HG03066 (cell line): ENCODE results near the gene IFNA2.
"Not testable (repeated sequence)": the region's sequence is repeated elsewhere in the genome, so short reads cannot be mapped to it uniquely, and the experiment has no call there.

Experiments
- ATAC-seq: cut with Tn5 transposase; IDR thresholded peaks from one replicate; pipeline ENCODE4 v1.9.1; 2021; ENCODE audit warnings: low read depth; ENCODE audit not compliant: unreplicated experiment

Gene IFNA2

DNA sequence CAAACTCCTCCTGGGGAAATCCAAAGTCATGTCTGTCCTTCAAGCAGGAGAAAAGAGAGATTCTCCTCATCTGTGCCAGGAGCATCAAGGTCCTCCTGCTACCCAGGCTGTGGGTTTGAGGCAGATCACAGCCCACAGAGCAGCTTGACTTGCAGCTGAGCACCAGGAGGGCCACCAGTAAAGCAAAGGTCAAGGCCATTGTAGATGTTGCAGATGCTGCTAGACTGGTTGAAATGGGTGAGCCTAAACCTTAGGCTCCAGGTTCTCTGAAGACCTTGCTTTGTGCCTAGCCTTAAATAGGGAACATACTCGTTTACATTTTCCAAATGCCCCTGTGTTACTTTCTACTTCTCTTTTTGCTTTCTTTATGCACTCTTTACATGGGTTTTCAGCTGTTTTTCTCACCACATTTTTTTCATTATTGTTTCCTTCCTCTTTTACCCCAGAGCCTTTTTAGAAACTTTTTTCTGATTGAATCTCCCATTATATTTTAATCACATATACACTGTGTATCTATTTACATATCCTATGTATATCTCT lies at the start of gene IFNA2:
Gene IFNA2 (minus strand): TSS at position 268 of the 540 bp plus-strand sequence. CDS start 69 bp downstream, at position 199.
- ATAC-seq = peak; percentile 20

DNA sequence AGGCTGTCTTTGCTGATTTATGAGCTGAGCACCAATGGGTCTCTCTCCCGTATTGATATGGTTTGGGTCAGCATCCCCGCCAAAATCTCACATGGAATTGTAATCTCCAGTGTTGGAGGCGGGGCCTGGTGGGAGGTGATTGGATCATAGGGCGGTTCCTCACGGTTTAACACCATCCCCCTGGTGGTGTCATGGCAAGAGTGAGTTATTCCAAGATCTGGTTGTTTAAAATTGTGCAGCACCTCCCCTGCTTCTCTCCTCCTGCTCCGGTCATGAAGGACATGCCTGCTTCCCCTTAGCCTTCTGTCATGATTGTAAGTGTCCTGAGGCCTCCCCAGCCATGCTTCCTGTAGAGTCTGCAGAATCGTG lies 49.8 kb upstream of the IFNA2 start:
- not testable (repeated sequence) for ATAC-seq

DNA sequence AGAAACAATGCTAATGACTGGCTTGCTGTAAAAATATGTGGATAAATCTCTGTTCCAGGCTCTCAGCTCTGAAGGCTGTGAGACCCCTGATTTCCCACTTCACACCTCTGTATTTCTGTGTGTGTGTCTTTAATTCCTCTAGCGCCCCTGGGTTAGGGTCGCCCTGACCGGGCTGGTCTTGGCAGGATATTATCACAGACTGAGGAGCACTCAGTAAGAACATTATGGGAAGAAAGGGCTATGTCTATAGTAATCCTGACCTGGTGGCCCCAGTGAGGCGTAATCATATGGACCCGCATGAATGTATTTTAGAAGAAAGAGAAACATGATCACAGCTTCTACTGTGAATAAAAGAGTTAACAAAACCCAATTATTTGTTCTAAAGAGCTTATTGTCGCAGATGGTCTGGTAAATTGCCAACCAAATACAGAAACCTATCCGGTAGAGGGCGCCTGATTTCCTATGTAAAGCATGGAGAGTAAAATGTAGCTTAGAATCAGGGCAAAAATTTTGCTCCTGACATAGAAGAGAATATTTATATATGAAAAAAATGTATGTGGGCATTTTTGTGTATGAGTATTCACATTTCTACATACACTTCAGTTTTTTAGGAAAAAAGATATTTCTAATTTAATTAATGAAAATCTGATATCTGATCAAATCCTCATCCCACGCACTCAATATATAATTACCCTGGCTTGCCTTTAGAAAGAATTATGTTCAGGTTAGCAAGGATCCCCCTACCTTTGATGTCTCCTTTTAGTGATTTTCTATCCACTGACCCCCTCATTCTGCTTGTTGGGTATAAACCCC lies 49.2 kb upstream of the IFNA2 start:
- no peak for ATAC-seq

DNA sequence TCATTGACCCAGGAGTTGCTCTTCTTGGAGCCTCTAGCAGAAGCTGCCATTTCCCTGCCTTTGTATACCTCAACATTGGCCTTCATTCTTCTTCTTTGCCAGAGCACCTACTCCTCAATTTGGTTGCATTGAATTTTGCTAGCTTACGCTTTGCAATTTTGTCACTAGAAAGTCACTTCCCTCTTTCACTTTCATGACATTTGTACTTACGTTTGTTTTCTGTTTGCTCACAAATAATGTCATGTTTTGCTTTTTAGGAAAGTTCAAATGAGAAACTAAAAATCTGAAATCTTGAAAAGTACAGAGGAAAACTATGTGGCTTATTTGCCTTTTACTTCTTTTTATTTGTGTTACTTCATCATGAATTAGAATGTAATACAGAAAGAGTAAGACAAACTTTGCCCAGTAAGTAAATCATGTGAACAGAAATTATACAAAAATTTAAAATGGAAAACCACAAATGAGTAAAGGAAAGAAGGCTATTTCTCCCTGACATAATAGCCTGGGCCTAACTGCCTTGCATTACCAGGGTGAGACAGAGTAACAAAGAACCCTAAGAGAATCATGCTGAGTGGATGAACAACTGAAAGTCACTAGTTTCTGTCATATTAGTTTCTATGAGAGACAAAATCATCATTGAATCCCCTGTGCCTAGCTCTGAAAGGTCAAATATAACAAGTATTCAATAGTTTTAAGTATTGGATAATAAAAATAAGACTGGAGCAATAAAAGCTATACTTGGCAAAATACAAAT lies 47.7 kb upstream of the IFNA2 start:
- ATAC-seq = peak; percentile 64

DNA sequence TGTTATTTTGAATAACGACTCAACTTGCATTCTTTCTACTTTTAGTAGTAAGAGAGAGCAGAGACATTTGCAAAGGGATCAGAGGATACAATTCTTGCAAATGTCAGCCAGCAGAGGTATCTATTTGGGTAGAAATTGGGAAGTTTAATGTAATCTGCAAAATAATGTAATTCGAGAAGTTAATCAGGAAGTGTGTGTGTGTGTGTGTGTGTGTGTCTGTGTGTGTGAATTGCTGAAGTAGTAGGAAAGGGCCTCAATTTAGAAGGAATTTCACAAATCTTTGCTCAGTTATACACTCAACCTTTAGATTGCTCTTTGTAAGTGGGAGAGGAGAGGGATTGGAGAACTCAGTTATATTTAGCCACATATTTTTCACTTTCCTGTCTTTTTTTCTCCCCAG lies 44.0 kb upstream of the IFNA2 start:
- no peak for ATAC-seq

DNA sequence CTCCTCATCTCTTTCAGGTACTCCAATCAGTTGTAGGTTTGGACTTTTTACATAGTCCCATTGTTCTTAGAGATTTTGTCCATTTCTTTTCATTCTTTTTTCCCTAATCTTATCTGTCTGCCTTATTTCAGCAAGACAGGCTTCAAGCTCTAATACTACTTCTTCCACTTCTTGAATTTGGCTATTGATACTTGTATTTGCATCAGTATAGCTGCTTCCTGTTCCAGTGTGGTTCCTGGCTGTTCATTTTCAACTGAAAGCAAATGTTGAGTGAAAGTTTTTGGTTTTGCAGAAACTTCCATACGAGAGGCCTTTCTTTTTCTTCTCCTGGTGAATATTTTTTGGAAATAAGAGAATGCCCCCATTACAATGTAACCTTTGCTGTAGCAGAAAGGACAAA lies 43.0 kb upstream of the IFNA2 start:
- ATAC-seq = peak; percentile 51

DNA sequence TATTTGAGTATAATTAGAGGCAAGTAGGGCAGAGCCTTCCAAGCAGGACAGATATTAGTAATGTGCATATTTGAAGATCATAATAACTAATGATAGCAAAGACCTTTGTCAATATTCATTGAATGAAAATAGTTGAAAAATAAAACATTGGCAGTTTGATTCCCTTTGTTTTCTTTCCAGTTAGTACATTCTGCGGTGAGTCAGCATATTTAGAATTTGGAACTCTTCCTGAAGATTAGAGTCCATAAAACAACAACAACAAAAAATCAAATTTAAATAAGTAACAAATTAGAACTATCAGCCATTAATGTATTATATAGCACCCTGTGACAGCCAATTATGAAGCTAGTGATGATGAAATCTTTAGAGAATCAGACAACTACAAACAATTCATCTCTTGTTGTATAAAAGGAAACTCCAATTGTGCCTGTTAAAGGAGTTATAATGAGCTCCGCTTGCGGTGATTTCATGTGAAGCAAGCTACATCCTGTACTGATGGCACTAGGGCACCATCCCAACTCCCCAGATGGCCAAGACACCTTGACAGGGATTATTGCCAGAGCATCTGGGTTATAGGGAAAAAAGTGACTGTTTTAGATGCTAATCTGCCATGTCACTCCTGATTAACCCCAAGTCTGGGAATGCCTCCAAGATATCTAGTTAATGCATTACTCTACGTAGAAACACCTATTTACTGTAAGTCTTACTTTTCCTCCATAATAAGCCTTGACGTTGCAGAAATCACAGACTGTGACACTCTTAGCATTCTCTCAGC lies 30.5 kb upstream of the IFNA2 start:
- ATAC-seq = no peak

DNA sequence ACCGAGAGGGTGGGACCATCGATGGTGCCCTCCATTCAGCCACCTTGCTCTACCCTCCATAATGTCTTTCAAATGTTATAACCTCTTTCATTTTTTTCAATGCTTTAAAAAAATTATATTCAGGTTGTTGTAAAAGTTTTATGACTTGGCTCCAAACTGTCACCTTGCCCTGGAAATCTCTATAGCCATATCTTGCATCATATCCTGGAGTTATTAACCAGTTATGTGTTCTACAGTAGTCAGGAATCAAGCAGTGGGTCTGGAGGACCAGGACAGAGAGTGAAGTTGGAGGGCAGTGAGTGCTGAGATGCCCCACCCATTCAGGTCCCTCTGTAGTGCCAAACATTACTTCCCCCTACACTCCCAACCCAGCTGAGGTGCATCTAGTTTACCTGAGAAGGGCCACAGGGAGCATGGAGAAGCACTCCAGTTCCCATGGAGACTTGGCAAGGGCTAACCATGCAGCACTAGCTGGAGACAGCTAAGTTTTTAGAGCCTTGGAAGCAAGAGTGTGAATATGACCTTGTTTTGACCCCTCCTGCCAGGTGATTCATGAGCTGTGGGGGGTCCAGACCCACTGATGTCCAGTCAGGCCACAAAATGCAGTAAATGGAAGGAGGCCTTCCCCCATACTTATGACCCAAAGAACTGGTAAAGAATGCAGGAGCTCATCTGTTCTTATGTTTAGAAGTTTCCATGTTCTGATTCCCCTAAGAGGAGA lies 29.2 kb upstream of the IFNA2 start:
- ATAC-seq = no peak

DNA sequence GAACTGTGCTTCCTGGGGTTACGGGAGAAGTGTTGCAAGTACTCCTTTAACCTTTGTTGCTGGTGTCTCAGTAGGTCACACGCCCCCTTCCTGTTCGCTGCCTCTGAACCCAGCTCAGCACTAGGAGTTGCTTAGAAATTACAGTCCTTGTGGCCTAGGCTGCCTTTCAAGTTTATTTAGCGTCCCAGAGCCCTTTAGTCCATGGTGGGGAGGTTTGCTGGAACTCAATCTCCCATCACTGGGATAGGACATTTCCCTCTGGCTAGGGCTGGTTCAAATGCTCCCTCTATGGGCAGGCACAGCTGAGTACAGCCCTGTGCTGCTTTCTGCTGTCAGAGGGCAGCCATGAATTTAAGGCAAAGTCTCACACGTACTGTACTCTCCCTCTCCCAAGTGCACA lies 28.4 kb upstream of the IFNA2 start:
- no peak for ATAC-seq

DNA sequence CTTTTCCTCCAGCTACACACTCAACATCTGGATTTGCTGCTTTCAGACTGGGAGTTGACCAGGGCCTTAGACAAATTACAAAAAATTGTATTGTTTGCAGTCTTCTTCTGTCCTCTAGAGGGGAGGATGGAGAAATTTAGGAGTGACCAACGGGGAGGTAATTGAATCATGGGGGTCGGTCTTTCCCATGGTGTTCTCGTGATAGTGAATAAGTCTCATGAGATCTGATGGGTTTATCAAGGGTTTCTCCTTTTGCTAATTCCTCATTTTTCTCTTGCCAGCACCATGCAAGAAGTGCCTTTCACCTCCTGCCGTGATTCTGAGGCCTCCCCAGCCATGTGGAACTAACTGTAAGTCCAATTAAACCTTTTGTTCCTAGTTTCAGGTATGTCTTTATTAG lies 28.0 kb upstream of the IFNA2 start:
- ATAC-seq = no peak

DNA sequence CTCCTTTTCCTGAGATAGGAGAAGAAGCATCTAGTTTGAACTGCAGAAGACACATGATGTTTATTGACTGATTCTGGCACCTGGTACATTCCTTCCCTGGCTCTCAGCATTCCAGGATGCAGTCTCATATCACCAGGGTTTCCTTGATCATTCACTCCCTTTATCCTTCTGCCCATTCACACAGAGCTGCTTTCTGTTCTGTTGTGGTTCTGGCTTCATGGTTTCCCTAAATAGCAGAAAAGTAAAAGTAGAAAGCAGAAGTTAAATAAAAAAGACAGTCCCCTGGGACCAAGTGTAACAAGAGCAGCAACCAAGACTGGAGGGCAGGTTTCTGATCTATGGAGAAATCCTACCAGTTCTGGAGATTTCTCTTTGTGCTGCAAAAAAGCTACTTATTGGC lies 26.9 kb upstream of the IFNA2 start:
- peak; percentile 57 for ATAC-seq

DNA sequence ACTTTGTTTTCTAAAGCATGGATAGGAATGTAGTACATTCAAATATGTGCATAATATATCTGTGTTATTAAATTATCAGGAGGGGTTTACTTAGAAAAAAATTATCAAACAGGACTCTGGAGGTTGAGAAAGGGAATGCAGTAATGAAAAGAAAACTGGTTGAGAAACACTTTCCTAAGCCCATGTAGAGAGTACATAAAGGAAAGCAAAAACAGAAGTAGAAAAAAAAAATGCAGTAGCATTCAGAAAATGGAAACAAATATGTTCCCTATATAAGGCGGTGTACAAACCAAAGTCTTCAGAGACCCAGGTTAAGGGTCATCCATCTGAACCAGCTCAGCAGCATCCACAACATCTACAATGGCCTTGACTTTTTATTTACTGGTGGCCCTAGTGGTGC lies 23.6 kb upstream of the IFNA2 start, which contains the start of gene IFNA8:
Gene IFNA8 (plus strand): TSS at position 301 of the 400 bp plus-strand sequence. CDS start 60 bp downstream, at position 361.
- no peak for ATAC-seq

DNA sequence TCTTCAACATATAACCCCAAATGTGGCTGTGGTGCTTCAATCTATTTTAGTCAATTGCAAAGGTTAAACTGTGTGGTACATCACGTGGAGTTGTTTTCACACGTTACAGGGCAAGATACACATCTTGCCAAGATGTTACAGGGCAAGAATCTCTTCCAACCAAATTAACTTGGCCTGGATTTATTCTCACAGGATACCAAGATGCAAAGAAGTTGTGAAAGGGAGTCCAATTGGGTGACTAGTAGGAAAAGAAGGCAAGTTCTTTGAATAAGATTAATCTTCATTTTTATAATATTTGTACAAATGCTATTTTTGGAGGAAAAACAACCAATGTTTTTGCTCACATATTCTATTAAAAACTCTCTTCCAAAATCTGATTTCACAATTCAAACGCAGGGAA lies 18.9 kb upstream of the IFNA2 start:
- ATAC-seq = no peak

DNA sequence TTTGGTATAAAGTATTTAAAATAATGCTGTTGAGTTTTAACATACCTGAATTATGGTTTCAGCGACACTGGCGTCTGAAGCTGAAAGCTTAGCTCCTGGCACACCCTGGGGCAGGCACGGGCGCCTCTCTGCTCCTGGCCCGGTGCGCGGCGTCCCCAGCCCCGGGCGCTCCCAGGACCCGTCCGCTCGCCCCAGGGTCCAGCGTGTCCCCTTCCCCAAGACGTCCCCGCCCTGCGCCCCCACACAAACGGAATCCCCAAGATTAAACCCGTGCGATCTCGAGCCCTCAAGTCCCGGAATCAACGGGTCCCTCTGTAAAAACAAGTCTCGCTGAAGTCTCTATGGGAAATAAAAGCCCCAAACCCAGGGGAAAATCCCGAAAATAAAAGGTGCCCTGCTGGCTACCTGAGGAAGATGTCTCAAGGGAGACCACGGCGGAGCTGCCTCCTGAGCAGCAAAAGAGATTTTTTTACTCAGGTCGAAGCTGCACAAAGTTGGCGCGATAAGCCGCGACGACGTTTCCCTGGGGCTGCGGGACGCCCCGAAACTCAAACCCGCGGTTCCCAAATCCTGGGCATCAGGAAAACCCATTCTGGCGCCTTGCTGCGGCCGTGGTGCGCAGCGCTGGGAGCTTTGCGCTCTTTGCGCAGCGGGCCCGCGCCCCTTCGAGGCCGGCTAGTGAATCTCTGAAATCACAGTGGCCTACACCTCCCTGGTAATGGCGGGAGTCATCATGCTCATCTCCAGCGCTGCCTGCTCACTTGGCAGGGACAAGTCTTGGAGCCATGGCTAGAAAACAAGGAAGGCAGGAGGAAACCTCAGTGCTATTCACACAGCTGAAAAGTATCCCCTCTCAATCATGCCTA lies 17.4 kb upstream of the IFNA2 start:
- no peak for ATAC-seq

DNA sequence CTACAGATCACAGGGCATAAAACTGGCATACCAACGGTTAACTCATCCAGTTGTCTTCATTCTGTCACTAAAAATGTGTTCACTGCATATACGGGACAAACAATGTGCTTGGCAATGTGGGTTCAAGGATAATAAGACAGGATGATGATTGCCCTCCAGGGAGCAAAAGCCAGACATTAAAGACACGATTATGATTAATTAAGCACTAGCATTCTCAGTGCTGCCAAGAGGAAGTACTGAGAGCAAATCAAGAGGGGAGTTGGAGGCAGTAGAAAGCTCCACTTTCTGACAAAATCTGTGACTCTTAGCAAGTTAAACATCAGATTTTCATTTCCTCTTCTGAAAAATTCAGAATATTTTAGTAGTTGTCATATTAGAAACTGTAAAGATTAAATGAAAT lies 14.8 kb upstream of the IFNA2 start:
- ATAC-seq = no peak

DNA sequence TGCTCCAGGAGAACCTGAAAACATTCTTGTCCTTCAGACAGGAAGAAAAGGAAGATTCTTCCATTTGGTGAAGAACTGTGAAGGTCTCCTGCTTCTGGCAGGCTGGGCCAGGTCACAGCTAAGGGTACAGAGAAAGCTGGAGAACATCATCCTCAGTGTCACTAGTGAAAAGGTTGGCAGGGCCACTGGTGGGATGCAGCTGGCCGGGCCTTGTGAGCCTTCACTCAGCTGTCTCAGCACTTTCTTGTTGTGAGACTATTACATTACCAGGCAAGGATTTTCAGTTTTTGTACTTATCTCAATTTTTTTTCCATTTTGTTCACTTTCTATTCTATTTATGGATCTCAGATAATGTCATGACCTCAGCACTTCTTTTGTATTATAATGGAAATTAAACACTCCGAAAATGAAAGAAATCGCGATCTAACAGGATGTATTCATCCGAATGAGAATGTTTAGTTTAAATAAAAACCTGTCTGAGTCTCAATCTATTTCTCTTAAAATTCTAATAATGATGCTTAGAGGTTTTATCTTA lies 13.8 kb upstream of the IFNA2 start:
- ATAC-seq = no peak

DNA sequence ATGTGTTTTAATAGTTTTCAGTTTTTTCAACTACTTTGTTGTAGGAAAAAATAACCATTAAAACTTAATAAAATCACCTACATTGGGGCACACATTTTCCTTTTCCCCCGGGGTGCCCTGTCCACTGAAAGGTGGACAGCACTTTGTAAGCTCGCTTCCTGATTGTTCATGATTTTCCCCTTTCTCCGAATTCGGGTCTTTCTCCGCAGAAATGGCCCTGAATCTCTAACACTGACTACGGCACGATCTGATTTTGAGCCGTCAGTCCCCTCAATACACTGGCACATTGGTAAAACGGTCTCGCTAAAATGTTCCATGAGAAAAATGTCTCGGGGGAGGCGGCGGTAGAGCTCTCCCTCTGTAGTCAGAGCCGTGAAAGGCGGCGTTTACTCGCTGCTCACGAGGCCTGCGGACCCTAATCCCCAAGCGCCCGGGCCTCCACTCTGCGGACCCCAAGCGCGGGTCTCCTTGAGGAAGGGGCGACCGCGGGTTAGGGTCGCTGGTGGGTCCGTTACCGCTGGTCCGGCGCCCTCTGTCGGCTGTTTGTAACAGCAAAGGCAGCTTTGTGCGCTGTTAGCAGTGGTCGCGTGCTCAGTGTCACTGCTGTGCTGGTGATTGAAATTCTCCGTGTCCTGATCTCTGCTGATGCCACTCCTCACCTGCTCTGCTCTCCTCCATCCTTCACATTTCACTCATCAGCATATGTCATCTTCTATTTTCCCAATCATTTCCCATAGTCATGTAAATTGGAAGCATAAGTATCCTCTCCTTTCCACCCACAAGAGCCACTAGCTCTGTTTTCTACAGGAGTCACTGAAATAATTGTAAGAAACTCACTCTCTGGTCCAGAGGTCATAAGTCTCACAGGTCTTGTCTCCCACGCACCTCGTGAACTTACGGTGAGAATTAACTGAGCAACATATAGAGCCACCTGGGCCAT lies 10.8 kb upstream of the IFNA2 start:
- peak; percentile 69 for ATAC-seq

DNA sequence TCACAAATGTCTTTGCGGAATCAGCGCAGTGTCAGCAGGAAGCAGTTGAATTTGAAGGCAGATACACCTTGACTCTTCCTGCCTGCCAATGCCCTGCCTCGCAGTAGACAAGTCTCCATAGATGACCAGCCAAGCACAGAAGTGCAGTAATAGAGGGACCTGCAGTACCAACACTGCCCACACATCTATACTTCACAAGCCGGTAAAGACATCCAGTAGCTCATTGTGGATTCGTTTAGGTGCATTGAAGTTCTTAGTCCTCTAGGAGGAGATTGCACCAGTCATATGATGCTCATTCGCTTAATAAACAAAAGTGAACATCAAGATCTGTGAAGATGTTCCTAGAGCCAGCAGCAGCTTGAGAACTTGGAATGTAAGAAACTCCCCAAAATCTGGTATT lies 7.1 kb upstream of the IFNA2 start:
- peak; percentile 79 for ATAC-seq
